Esophagus squamous epithelium (tissue), 4 donors: Measurements from ENCODE around the gene GIT1.

Experiments
- POLR2A ChIP-seq, 4 donors: fragments of 450-650 bp; IDR thresholded peaks; one replicate each; pipeline ENCODE4 v1.6.1; 2017; ENCODE audit warnings: antibody characterized with exemption in 4 of 4, mild to moderate bottlenecking in 4 of 4, moderate library complexity in 3 of 4
- TF ChIP-seq, protein P1 (sequence below), 6 experiments: fragments of 450-650 bp in 4 of 6; fragments of 200-600 bp in 2 of 6; sonication (generic) in 2 of 6; IDR thresholded peaks; one replicate each; pipeline ENCODE4 v1.5.1; 2016 to 2019; ENCODE audit warnings: antibody characterized with exemption in 6 of 6, mild to moderate bottlenecking in 4 of 6, moderate library complexity in 4 of 6

GRCh38 chr17:29526322-29526721 is 63.1 kb downstream of the GIT1 start:
- TF ChIP-seq, protein P1, sequence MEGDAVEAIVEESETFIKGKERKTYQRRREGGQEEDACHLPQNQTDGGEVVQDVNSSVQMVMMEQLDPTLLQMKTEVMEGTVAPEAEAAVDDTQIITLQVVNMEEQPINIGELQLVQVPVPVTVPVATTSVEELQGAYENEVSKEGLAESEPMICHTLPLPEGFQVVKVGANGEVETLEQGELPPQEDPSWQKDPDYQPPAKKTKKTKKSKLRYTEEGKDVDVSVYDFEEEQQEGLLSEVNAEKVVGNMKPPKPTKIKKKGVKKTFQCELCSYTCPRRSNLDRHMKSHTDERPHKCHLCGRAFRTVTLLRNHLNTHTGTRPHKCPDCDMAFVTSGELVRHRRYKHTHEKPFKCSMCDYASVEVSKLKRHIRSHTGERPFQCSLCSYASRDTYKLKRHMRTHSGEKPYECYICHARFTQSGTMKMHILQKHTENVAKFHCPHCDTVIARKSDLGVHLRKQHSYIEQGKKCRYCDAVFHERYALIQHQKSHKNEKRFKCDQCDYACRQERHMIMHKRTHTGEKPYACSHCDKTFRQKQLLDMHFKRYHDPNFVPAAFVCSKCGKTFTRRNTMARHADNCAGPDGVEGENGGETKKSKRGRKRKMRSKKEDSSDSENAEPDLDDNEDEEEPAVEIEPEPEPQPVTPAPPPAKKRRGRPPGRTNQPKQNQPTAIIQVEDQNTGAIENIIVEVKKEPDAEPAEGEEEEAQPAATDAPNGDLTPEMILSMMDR (IDR thresholded peaks at IDR 0.05) = no peak
- no peak for TF ChIP-seq POLR2A (IDR thresholded peaks at IDR 0.05)
